ENCODE data around the gene TSPAN11.

- TF ChIP-seq L3MBTL2 (conservative IDR thresholded peaks at IDR 0.05) (no peak), FOXM1 (IDR thresholded peaks at IDR 0.05; ENCODE audit: borderline replicate concordance) (no peak), HDGF (IDR thresholded peaks at IDR 0.05; ENCODE audit: borderline replicate concordance) (no peak), TARDBP (IDR thresholded peaks at IDR 0.05) (no peak), FOXA1 (IDR thresholded peaks at IDR 0.05) (no peak), CTBP1 (IDR thresholded peaks at IDR 0.05; ENCODE audit: borderline replicate concordance) (no peak), SP1 (IDR thresholded peaks at IDR 0.05) (no peak), FOXK2 (IDR thresholded peaks at IDR 0.05) (no peak), SUZ12 (IDR thresholded peaks at IDR 0.05) (no peak), BHLHE40 (IDR thresholded peaks at IDR 0.05; ENCODE audit: borderline replicate concordance) (no peak), NFRKB (IDR thresholded peaks at IDR 0.05) (no peak)
- TF ChIP-seq, protein P1, sequence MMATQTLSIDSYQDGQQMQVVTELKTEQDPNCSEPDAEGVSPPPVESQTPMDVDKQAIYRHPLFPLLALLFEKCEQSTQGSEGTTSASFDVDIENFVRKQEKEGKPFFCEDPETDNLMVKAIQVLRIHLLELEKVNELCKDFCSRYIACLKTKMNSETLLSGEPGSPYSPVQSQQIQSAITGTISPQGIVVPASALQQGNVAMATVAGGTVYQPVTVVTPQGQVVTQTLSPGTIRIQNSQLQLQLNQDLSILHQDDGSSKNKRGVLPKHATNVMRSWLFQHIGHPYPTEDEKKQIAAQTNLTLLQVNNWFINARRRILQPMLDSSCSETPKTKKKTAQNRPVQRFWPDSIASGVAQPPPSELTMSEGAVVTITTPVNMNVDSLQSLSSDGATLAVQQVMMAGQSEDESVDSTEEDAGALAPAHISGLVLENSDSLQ (IDR thresholded peaks at IDR 0.05), result no peak
These were observed 45.7 kb upstream of the TSPAN11 start for GRCh38 chr12:30880813-30881212.

Measured in HEK293T (cell line).